DND-41 (cell line): ENCODE results near the gene PRCP.
"Not testable (repeated sequence)": the region's sequence is repeated elsewhere in the genome, so short reads cannot be mapped to it uniquely, and the experiment has no call there.

Experiments used
- EZH2 ChIP-seq: IDR thresholded peaks from 3 replicates; pipeline ENCODE4 v1.6.1; 2012; ENCODE audit warnings: borderline replicate concordance, low read depth, mild to moderate bottlenecking, moderate library complexity, low read length, inconsistent platforms; ENCODE audit not compliant: severe bottlenecking
- TF ChIP-seq, protein P1 (sequence below): IDR thresholded peaks from 2 replicates; pipeline ENCODE4 v1.5.1; 2012; ENCODE audit warnings: borderline replicate concordance, low read length, moderate library complexity, mild to moderate bottlenecking; ENCODE audit not compliant: poor library complexity, severe bottlenecking; ENCODE audit errors: extremely low read depth

DNA sequence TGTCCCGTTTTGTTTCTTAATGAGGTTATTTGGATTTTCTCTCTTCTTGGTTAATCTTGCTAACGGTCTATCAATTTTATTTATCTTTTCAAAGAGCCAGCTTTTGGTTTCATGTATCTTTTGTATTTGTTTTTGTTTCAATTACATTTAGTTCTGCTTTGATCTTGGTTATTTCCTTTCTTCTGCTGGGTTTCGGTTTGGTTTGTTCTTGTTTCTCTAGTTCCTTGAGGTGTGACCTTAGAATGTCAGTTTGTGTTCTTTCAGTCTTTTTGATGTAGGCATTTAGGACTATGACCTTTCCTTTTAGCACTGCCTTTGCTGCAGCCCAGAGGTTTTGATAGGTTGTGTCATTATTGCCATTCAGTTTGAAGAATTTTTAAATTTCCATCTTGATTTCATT is 20.0 kb upstream of the PRCP start:
- TF ChIP-seq, protein P1, sequence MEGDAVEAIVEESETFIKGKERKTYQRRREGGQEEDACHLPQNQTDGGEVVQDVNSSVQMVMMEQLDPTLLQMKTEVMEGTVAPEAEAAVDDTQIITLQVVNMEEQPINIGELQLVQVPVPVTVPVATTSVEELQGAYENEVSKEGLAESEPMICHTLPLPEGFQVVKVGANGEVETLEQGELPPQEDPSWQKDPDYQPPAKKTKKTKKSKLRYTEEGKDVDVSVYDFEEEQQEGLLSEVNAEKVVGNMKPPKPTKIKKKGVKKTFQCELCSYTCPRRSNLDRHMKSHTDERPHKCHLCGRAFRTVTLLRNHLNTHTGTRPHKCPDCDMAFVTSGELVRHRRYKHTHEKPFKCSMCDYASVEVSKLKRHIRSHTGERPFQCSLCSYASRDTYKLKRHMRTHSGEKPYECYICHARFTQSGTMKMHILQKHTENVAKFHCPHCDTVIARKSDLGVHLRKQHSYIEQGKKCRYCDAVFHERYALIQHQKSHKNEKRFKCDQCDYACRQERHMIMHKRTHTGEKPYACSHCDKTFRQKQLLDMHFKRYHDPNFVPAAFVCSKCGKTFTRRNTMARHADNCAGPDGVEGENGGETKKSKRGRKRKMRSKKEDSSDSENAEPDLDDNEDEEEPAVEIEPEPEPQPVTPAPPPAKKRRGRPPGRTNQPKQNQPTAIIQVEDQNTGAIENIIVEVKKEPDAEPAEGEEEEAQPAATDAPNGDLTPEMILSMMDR = not testable (repeated sequence)
- TF ChIP-seq EZH2 = not testable (repeated sequence)
